Measurements from ENCODE around the gene CCNA2. TPM values are rescaled to one million over a fixed set of nuclear protein-coding genes. Genes with fewer than 3 reads are reported as not detected.
A peak's percentile ranks its signal among the peaks of the same experiment; 100 is the strongest.

Gene CCNA2
- polyA plus RNA-seq, 3 donors from 2014 or later = 0.80 to 0.91 TPM; not detected in 1

DNA sequence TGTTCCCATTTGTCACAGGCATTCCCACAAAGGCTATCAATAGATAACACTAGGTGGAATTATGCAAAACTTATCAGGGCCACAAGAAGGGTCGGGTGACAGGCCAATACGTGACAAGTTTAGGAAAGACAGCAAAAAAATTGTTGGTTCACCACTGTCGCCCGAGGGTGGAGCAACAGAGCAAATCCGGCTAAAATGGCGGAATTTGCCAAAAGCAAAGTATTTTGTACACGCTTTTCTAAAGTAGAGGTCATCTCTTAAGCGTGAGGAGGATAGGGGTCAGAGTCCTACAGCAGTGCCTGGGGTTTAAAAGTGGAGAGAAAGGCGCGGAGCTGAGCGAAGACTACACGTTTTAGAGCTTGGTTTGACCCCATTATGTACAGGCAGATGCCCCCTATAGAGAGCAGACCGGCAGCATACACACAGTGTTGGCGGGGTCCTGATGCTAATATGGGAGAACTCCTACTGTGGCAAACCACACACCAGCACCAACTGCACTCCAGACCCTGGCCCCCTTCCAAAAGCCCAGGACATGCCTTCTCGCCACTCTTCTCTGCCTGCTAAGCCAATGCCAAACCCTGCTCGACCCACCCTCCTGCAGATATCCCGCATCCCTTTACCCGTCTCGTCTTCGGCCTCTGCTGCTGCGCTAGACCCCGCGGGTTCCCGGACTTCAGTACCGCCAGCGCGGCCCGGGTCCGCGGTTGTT lies 733 bp downstream of the CCNA2 start:
- Mint-ChIP-seq H3K27me3 (ENCODE audit: low read depth in 3 of 3) (peaks cover 0 to 6% (median 4%) of the 10 kb centered on the region in 3 donors), H3K9me3 (no peaks in the 10 kb centered on the region), H3K4me3 (peak overlapping the region; percentile 92 to 99 (median 95)), H3K36me3 (peaks cover 0 to 8% (median 4%) of the 10 kb centered on the region in 3 donors), H3K4me1 (peaks cover 16 to 28% of the 10 kb centered on the region in 2 donors), H3K27ac (peak overlapping the region; percentile 32 to 85 (median 72))
- peak in 1 of 3 donors; percentile 5 for DNase-seq

DNA sequence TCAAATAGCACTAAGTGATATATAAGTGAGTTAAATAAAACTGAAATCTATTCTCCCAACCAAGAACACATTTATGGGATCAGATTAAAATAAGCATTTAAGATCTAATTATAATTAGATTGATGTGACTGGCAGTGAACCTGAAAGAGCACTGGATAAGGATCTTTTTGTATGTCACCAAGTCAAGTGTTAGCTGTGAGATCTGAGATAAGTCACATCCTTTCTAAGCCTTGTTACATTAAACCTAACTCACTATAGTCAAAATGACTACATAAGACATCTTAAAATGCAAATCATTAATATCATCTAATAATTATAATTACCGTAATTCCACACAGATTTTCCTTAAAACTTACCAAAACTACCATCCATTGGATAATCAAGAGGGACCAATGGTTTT lies 1.6 kb downstream of the CCNA2 start:
- peaks cover 16 to 28% of the 10 kb centered on the region in 2 donors for H3K4me1 Mint-ChIP-seq
- H3K27me3 Mint-ChIP-seq (ENCODE audit: low read depth in 3 of 3) = peaks cover 0 to 6% (median 4%) of the 10 kb centered on the region in 3 donors
- no peak for DNase-seq
- H3K4me3 Mint-ChIP-seq = peak overlapping the region in 4 of 5 donors; percentile 68 to 99 (median 94)
- peak overlapping the region in 1 of 6 donors; percentile 30 for H3K27ac Mint-ChIP-seq
- peaks cover 0 to 14% (median 4%) of the 10 kb centered on the region in 3 donors for H3K36me3 Mint-ChIP-seq
- no peaks in the 10 kb centered on the region for H3K9me3 Mint-ChIP-seq

DNA sequence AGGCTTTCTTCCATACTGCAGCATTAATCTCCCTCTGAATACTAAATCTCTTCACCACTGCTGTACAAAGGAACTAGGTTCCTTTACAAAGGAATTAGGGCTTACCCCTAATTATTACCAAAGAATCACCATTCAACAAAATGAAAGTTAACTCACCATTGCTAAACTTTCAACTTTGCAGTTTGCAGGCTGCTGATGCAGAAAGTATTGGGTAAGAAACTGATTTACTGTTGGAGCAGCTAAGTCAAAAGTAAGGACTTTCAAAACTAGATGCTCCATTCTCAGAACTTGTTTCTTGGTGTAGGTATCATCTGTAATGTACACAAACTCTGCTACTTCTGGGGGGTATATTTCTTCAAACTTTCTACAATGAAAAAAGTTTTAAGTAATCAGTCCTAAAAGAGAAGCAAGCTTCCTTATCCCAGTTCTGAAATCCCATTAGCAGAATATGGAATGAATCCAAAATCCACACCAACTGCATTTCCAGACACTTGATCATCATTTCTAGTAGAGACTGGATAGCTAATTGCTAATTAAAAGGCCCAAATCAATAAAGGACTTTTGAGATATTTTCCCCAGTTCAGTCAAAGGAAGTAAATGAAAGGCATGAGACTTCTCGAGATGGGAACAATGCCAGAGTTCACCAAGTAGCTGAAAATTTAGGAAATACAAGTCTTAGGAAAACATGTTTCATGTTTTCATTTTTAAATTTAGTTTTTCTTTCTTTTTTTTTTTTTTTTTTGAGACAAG lies 4.3 kb downstream of the CCNA2 start:
- DNase-seq = no peak
- no peak overlapping the region for H3K4me3 Mint-ChIP-seq
- no peaks in the 10 kb centered on the region for H3K9me3 Mint-ChIP-seq
- peaks cover 0 to 6% (median 4%) of the 10 kb centered on the region in 3 donors for H3K27me3 Mint-ChIP-seq (ENCODE audit: low read depth in 3 of 3)
- H3K36me3 Mint-ChIP-seq = peaks cover 4 to 26% (median 7%) of the 10 kb centered on the region in 3 donors
- H3K27ac Mint-ChIP-seq = peak overlapping the region in 3 of 6 donors; percentile 6 to 68 (median 27)
- peaks cover 16 to 23% of the 10 kb centered on the region in 2 donors for H3K4me1 Mint-ChIP-seq

DNA sequence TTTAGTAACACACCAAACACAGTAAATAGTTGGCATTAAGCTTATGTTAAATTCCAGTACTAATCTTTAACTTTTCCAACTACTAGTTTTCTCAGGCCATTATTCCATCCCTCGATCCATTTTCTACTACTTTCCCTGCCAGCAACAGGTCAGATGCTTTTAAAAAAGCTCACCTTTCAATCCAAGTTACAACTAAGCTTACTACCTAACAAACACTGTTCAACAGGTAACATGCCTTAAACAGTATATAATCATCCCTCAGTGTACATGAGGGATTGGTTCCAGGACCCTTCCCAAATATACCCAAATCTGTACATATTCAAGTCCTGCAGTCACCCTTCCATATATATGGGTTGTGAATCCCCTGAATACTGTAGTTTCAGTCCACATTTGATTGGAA lies 5.5 kb downstream of the CCNA2 start:
- Mint-ChIP-seq H3K9me3 (no peaks in the 10 kb centered on the region), H3K36me3 (peaks cover 7 to 32% (median 10%) of the 10 kb centered on the region in 3 donors), H3K27me3 (ENCODE audit: low read depth in 3 of 3) (peaks cover 0 to 2% (median 0%) of the 10 kb centered on the region in 3 donors), H3K4me1 (peaks cover 9 to 11% of the 10 kb centered on the region in 2 donors), H3K4me3 (no peak overlapping the region), H3K27ac (peak overlapping the region in 3 of 6 donors; percentile 18 to 39 (median 37))
- DNase-seq = no peak

DNA sequence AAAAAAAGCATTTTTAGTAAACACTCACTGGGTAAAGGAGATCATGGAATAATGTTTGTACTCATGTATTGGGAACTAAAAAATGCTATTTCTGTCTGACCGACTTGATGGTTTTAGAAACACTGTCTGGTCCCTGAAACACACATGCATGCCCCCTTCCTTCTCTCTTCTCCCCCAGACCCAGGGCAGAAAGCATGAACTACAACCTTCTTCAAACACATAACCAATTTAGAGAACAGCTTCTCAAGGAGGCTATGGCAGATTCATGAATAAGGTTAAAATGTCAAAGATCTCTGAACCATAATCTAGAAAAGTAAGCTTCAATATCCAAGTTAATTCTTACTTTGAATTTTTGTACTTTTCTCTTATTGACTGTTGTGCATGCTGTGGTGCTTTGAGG lies 6.0 kb downstream of the CCNA2 start:
- peaks cover 7 to 36% (median 10%) of the 10 kb centered on the region in 3 donors for H3K36me3 Mint-ChIP-seq

DNA sequence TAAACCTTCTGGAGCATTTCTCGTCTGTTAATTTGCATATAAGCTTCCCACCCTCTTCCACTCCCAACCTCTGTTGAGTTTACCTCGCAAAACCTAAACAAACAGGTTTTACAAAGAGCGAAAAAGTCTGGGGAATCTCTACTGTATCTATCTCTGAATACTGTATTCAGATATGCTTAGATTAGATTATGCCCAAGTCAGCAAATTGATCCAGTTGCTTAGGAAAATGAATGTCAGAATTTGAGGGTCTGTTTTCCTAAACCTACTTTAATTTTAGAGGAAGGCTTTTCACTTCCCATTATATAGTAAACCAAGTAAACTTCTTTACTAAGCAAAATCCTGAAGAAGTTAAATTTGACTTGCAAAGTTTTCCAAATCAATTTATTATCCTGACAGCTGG lies 6.7 kb downstream of the CCNA2 start:
- peaks cover 7 to 40% (median 12%) of the 10 kb centered on the region in 3 donors for H3K36me3 Mint-ChIP-seq
- no peak overlapping the region for H3K4me3 Mint-ChIP-seq
- peak overlapping the region in 1 of 6 donors; percentile 55 for H3K27ac Mint-ChIP-seq
- no peak for DNase-seq
- no peaks in the 10 kb centered on the region for H3K9me3 Mint-ChIP-seq
- H3K4me1 Mint-ChIP-seq = no peaks in the 10 kb centered on the region
- peaks cover 0 to 2% (median 0%) of the 10 kb centered on the region in 3 donors for H3K27me3 Mint-ChIP-seq (ENCODE audit: low read depth in 3 of 3)

More for the DNA sequence above, 6.0 kb downstream of the CCNA2 start:
- no peak for DNase-seq
- Mint-ChIP-seq H3K4me1 (peaks cover 3 to 6% of the 10 kb centered on the region in 2 donors), H3K4me3 (no peak overlapping the region), H3K27ac (peak overlapping the region in 2 of 6 donors; percentile 18 to 55), H3K9me3 (no peaks in the 10 kb centered on the region), H3K27me3 (ENCODE audit: low read depth in 3 of 3) (peaks cover 0 to 2% (median 0%) of the 10 kb centered on the region in 3 donors)

DNA sequence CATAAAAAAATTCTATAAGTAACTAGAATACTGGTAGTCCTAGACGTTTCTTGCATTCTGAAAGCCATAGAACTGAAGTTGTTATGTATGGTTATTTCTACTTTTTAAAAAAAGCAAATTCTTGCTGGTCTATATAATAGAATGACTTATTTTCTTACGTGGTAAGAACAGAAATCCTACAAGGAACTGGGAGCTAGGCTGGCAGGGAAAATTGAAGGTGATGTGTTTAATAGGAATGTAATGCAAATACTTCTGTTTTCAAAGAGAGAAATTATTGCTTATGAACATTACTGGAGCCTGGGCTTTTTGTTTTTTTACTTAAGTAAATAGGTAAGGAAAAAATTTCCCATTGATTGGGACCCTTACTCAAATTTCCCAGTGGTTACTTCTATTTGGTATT lies 8.9 kb downstream of the CCNA2 start:
- no peak for DNase-seq
- Mint-ChIP-seq H3K4me3 (no peak overlapping the region), H3K9me3 (no peaks in the 10 kb centered on the region), H3K4me1 (peaks cover 4 to 10% of the 10 kb centered on the region in 2 donors), H3K27ac (no peak overlapping the region), H3K27me3 (ENCODE audit: low read depth in 3 of 3) (peaks cover 0 to 2% (median 0%) of the 10 kb centered on the region in 3 donors), H3K36me3 (peaks cover 8 to 54% (median 22%) of the 10 kb centered on the region in 3 donors)

DNA sequence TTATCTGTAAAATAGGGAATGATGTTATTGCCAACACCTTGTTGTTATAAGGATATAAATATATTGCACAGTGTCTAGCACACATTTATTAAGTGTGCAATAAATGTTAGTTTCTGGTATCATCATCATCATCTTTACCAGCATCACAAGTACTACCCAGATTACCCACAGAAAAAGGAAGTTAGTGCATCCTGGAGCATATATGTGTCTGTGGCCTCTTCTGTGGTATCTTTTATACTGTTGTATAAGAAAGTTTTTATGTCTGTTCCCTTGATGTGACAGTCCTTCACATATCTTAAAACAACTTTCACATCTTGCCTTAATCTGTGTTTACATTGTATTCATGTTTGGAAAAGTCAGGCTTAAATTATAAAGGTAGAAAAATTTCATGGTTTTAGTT lies 12.6 kb downstream of the CCNA2 start:
- Mint-ChIP-seq H3K9me3 (no peaks in the 10 kb centered on the region), H3K27ac (no peak overlapping the region), H3K4me3 (no peak overlapping the region)

DNA sequence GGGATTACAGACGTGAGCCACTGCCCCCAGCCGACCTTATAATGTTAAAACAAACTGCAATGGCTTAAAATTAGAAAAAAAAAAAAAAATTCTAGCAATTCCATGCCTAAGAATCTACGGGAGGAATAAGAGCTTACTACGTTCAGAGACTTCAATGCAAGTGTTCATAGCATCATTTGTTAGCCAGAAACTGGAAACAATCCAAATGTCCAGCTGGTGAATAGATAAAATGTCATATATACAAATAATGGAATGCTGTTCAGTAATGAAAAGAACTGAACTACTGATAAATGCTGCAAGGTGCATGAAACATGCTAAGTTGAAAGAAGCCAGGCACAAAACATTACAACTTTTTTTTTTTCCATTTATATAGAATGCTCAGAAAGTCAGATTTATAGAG lies 17.3 kb downstream of the CCNA2 start:
- no peaks in the 10 kb centered on the region for H3K9me3 Mint-ChIP-seq
- H3K4me3 Mint-ChIP-seq = no peak overlapping the region
- H3K27ac Mint-ChIP-seq = no peak overlapping the region
- peaks cover under 1 to 10% (median under 1%) of the 10 kb centered on the region in 3 donors for H3K27me3 Mint-ChIP-seq (ENCODE audit: low read depth in 3 of 3)
- peaks cover 18 to 33% of the 10 kb centered on the region in 2 donors for H3K4me1 Mint-ChIP-seq
- H3K36me3 Mint-ChIP-seq = peaks cover 19 to 29% (median 27%) of the 10 kb centered on the region in 3 donors
- no peak for DNase-seq

More for the DNA sequence above, 12.6 kb downstream of the CCNA2 start:
- H3K4me1 Mint-ChIP-seq = peaks cover 4 to 10% of the 10 kb centered on the region in 2 donors
- H3K36me3 Mint-ChIP-seq = peaks cover 14 to 44% (median 32%) of the 10 kb centered on the region in 3 donors
- H3K27me3 Mint-ChIP-seq (ENCODE audit: low read depth in 3 of 3) = no peaks in the 10 kb centered on the region
- no peak for DNase-seq

DNA sequence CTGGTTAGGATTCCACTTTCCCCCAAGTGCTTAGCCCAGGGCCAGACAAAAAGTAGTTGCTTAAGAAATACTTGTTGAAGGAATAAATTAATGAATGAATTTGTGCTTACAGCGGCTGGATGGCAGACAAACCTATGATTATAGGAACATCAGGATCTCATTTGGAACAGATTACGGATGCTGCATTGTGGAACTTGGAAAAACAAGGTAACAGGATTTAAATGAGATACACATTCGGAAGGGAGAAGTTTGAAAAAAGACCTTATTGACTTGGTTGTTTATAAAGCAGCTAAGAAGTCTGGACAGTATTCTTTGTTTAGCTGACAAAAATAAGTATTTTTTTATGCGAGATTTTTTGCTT lies 22.0 kb downstream of the CCNA2 start:
- DNase-seq = no peak
- Mint-ChIP-seq H3K4me3 (peak overlapping the region; percentile 94 to 98 (median 97)), H3K9me3 (no peaks in the 10 kb centered on the region), H3K27ac (peak overlapping the region; percentile 97 to 99 (median 98)), H3K4me1 (peaks cover 27 to 42% of the 10 kb centered on the region in 2 donors), H3K27me3 (ENCODE audit: low read depth in 3 of 3) (peaks cover 7 to 18% (median 12%) of the 10 kb centered on the region in 3 donors), H3K36me3 (peaks cover 9 to 12% (median 9%) of the 10 kb centered on the region in 3 donors)

DNA sequence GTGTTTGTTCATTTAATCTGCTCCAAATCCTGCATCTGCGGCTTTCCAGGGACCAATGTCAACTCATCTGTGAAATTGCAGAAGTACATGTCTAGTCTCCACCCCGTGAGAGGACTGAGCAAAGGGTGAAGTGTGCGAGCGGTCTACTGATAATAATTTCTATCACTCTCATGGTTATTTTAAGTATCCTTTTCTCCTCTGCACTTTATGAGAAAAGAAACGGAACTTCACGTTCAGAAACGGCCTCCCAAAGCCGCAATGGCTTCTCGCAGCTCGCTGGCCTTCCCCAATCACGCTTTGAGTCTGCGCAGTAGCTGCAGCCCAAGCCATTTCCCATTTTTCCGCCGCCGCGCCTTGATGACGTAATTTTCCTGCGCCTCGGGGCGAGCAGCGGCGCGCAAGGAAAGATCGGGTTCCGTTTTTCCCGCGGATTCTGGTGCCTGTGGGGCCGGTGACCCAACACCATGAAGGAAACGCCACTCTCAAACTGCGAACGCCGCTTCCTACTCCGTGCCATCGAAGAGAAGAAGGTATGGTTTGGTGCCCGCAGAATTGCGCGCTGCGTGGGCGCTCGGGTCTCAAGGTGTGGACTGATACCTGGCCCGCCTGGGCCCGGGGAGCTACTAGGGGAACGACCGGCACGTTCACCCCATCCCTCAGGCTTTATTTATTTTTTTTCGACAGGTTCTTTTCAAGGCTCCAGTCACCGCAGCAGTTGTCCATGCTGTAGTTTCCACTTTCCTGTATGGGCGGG lies 22.5 kb downstream of the CCNA2 start, which contains the start of gene EXOSC9:
Gene EXOSC9 (plus strand): TSS at position 363 of the 754 bp plus-strand sequence. CDS start 102 bp downstream, at position 465.
- Mint-ChIP-seq H3K9me3 (no peaks in the 10 kb centered on the region), H3K4me1 (peaks cover 27 to 42% of the 10 kb centered on the region in 2 donors), H3K36me3 (peaks cover 4 to 9% (median 8%) of the 10 kb centered on the region in 3 donors), H3K4me3 (peak within 1 kb of the TSS; percentile 94 to 98 (median 97)), H3K27me3 (ENCODE audit: low read depth in 3 of 3) (peaks cover 7 to 18% (median 12%) of the 10 kb centered on the region in 3 donors), H3K27ac (peak within 1 kb of the TSS; percentile 97 to 99 (median 98))
- peak; percentile 92 to 94 (median 93) for DNase-seq

DNA sequence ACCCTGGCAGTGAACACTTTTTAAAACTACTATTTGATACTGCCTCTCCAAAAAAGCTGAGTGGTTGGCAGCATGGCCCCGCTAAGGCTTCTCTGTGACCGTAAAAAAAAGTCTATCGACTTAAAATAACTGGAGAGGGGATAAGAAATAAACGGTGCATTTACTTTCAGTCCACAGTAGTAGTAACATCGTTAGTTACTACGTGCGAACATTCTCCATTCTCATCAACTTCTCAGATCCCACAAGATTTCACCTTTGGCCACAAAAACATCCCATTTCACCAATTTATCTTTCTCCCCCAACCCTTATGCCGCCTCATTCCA lies 23.1 kb downstream of the CCNA2 start:
- Mint-ChIP-seq H3K4me1 (peaks cover 27 to 42% of the 10 kb centered on the region in 2 donors), H3K36me3 (peaks cover 3 to 9% (median 8%) of the 10 kb centered on the region in 3 donors), H3K27me3 (ENCODE audit: low read depth in 3 of 3) (peaks cover 7 to 18% (median 12%) of the 10 kb centered on the region in 3 donors), H3K4me3 (peak overlapping the region; percentile 94 to 98 (median 97)), H3K9me3 (no peaks in the 10 kb centered on the region), H3K27ac (peak overlapping the region; percentile 97 to 99 (median 98))
- DNase-seq = no peak

DNA sequence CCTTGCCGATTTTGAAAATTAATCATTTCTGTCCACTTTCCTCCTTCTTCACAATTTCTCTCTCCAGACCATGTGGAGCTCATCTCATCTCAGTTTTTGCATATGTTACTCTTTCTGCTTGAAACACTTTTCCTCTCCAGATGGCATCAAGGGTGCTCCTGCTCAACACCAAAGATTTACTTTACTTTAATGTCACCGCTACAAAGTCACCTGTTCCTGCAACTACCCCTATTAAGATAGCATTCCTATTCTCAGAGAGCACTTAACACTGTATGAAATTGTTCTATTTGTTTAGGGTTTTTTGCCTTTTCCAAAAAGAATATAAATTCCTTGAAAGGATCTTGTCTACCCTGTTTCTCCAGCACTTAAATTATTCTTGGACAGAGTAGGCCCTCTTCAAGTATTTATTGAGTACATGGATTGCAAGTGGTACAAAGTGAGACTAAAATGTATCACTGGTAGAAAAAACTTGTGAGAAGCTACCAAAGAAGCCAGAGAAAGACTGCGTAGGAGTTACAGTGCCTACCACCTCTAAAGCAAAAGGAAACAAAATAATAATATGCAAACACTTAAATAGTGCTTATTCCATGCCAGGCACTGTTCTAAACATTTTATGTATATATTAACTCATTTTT lies 23.7 kb downstream of the CCNA2 start:
- H3K27ac Mint-ChIP-seq = peak overlapping the region; percentile 97 to 99 (median 98)
- H3K27me3 Mint-ChIP-seq (ENCODE audit: low read depth in 3 of 3) = peaks cover 7 to 18% (median 12%) of the 10 kb centered on the region in 3 donors
- peaks cover 0 to 5% (median 3%) of the 10 kb centered on the region in 3 donors for H3K36me3 Mint-ChIP-seq
- peaks cover 27 to 39% of the 10 kb centered on the region in 2 donors for H3K4me1 Mint-ChIP-seq
- no peaks in the 10 kb centered on the region for H3K9me3 Mint-ChIP-seq
- no peak for DNase-seq
- peak overlapping the region; percentile 94 to 98 (median 97) for H3K4me3 Mint-ChIP-seq
